ENCODE results near the gene SERPINH1. TPM values are rescaled to one million over a fixed set of nuclear protein-coding genes. Genes with fewer than 3 reads are reported as not detected.

The SERPINH1 gene
- polyA plus RNA-seq, 3 donors: 1.6 to 4.6 (median 2.1) TPM

DNA sequence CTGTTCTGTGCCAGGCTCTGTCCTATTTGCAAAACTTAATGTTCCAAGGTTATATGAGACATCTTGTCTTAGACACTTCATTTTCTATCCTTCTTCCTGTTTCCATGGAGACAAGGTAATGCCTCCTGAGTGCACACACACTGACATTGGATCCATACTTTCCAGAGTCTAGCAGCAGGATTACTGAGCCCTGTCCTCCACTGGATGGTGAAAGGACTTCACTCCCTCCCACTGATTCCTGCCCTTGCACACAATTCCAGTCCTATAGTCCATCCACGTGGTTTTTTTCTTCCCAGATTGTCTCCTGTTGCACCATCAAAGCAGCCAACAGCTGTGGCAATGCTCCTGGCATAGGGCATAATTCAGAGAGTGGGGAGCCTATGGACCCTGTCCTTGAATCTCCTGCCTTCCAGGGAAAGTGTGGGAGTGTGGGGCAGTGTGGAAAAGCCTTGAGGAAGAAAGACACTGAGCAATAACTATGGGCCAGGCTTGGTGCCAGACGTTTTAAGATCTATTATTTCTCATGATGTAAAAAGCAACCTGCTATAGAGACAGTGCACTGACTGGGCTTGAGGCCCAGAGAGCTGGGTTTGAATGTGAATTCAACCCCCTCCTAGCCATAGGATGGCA, 31.3 kb downstream of the SERPINH1 start:
- Histone ChIP-seq H3K4me3 (replicated peaks in 1 of 3; ENCODE audit: low read depth in 2 of 3, low read length in 3 of 3) (no peak overlapping the region), H3K4me1 (ENCODE audit: control insufficient read depth in 1 of 2, insufficient read depth in 2 of 2, low read length in 2 of 2) (no peaks in the 10 kb centered on the region), H3K9me3 (replicated peaks in 1 of 2; ENCODE audit: control insufficient read depth in 1 of 2, insufficient read depth in 1 of 2, low read length in 2 of 2) (no peaks in the 10 kb centered on the region), H3K27me3 (ENCODE audit: control insufficient read depth in 2 of 2, insufficient read depth in 2 of 2, low read length in 2 of 2) (no peaks in the 10 kb centered on the region), H4K20me1 (ENCODE audit: insufficient read depth, low read length) (no peaks in the 10 kb centered on the region), H3K27ac (ENCODE audit: low read depth in 1 of 2, low read length in 2 of 2) (no peak overlapping the region), H3K4me2 (replicated peaks; ENCODE audit: extremely low read depth, low read length, poor library complexity, severe bottlenecking) (no peak overlapping the region), H3K79me2 (ENCODE audit: insufficient read depth, low read length) (no peaks in the 10 kb centered on the region), H3K9ac (ENCODE audit: insufficient read depth, low read length, poor library complexity, severe bottlenecking) (no peak overlapping the region), H3K36me3 (replicated peaks in 1 of 2; ENCODE audit: control insufficient read depth in 1 of 2, insufficient read depth in 2 of 2, low read length in 2 of 2) (no peaks in the 10 kb centered on the region), H2AFZ (ENCODE audit: insufficient read depth, low read depth, low read length, poor library complexity, severe bottlenecking) (no peak overlapping the region)
- TF ChIP-seq, protein P1, sequence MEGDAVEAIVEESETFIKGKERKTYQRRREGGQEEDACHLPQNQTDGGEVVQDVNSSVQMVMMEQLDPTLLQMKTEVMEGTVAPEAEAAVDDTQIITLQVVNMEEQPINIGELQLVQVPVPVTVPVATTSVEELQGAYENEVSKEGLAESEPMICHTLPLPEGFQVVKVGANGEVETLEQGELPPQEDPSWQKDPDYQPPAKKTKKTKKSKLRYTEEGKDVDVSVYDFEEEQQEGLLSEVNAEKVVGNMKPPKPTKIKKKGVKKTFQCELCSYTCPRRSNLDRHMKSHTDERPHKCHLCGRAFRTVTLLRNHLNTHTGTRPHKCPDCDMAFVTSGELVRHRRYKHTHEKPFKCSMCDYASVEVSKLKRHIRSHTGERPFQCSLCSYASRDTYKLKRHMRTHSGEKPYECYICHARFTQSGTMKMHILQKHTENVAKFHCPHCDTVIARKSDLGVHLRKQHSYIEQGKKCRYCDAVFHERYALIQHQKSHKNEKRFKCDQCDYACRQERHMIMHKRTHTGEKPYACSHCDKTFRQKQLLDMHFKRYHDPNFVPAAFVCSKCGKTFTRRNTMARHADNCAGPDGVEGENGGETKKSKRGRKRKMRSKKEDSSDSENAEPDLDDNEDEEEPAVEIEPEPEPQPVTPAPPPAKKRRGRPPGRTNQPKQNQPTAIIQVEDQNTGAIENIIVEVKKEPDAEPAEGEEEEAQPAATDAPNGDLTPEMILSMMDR (IDR thresholded peaks at IDR 0.05): no peak
- peaks cover 0 to 2% (median 0%) of the 10 kb centered on the region in 7 donors for H3K9me3 Mint-ChIP-seq
- no peak overlapping the region for H3K4me3 Mint-ChIP-seq
- peaks cover 9 to 16% (median 15%) of the 10 kb centered on the region in 3 donors for H3K27me3 Mint-ChIP-seq (ENCODE audit: low read depth in 3 of 3)
- H3K4me1 Mint-ChIP-seq: peaks cover 5% of the 10 kb centered on the region
- intact Hi-C loops (cut with micrococcal nuclease): no loop called here
- H3K27ac Mint-ChIP-seq: no peak overlapping the region
- no peak for DNase-seq
- H3K36me3 Mint-ChIP-seq: no peaks in the 10 kb centered on the region
- no CpG with 5 or more reads among the region's 2 CpGs for WGBS (ENCODE audit: insufficient coverage)

DNA sequence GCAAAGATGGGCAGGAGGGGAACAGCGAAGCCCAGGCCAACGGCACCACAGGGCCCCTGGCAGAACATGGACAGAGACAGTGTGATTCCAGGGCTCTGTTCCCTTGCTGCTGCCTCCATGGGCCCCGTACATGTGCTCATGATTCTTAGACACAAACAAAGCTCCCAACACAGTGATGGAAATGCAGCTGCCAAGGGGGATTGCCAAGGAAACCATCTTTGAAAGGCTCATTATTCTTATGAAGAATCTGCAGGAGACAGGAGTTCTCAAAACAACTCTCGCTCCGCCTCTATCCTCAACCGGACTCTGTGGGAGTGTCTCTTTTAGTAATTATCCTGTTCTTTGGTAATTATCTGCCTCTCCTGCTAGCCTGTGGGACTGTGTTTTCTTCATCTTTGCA, 32.2 kb downstream of the SERPINH1 start:
- H3K9me3 Mint-ChIP-seq: peaks cover 0 to 2% (median 0%) of the 10 kb centered on the region in 7 donors
- Histone ChIP-seq H3K4me2 (replicated peaks; ENCODE audit: extremely low read depth, low read length, poor library complexity, severe bottlenecking) (no peak overlapping the region), H3K4me3 (replicated peaks in 1 of 3; ENCODE audit: low read depth in 2 of 3, low read length in 3 of 3) (no peak overlapping the region), H3K27ac (ENCODE audit: low read depth in 1 of 2, low read length in 2 of 2) (no peak overlapping the region), H3K27me3 (ENCODE audit: control insufficient read depth in 2 of 2, insufficient read depth in 2 of 2, low read length in 2 of 2) (no peaks in the 10 kb centered on the region), H3K36me3 (replicated peaks in 1 of 2; ENCODE audit: control insufficient read depth in 1 of 2, insufficient read depth in 2 of 2, low read length in 2 of 2) (no peaks in the 10 kb centered on the region), H3K9me3 (replicated peaks in 1 of 2; ENCODE audit: control insufficient read depth in 1 of 2, insufficient read depth in 1 of 2, low read length in 2 of 2) (no peaks in the 10 kb centered on the region), H4K20me1 (ENCODE audit: insufficient read depth, low read length) (no peaks in the 10 kb centered on the region), H3K4me1 (ENCODE audit: control insufficient read depth in 1 of 2, insufficient read depth in 2 of 2, low read length in 2 of 2) (no peaks in the 10 kb centered on the region), H3K79me2 (ENCODE audit: insufficient read depth, low read length) (no peaks in the 10 kb centered on the region), H3K9ac (ENCODE audit: insufficient read depth, low read length, poor library complexity, severe bottlenecking) (no peak overlapping the region), H2AFZ (ENCODE audit: insufficient read depth, low read depth, low read length, poor library complexity, severe bottlenecking) (no peak overlapping the region)
- H3K4me1 Mint-ChIP-seq: peaks cover 5% of the 10 kb centered on the region
- H3K27me3 Mint-ChIP-seq (ENCODE audit: low read depth in 3 of 3): peaks cover 8 to 15% (median 13%) of the 10 kb centered on the region in 3 donors
- peak overlapping the region in 1 of 7 donors; percentile 14 for H3K27ac Mint-ChIP-seq
- 93% methylated on average over 3 of the region's 6 CpGs for WGBS (ENCODE audit: insufficient coverage)
- no peaks in the 10 kb centered on the region for H3K36me3 Mint-ChIP-seq
- H3K4me3 Mint-ChIP-seq: no peak overlapping the region
- TF ChIP-seq, protein P1 (IDR thresholded peaks at IDR 0.05): no peak
- no peak for DNase-seq
- intact Hi-C loops (cut with micrococcal nuclease): no loop called here
